Measurements from ENCODE around the gene RAP1GAP2. TPM values are rescaled to one million over a fixed set of nuclear protein-coding genes. Genes with fewer than 3 reads are reported as not detected.

Gene RAP1GAP2
- polyA plus RNA-seq, 1 of the 3 experiments (the other 2 are of a cell fraction): 22.0 TPM

DNA sequence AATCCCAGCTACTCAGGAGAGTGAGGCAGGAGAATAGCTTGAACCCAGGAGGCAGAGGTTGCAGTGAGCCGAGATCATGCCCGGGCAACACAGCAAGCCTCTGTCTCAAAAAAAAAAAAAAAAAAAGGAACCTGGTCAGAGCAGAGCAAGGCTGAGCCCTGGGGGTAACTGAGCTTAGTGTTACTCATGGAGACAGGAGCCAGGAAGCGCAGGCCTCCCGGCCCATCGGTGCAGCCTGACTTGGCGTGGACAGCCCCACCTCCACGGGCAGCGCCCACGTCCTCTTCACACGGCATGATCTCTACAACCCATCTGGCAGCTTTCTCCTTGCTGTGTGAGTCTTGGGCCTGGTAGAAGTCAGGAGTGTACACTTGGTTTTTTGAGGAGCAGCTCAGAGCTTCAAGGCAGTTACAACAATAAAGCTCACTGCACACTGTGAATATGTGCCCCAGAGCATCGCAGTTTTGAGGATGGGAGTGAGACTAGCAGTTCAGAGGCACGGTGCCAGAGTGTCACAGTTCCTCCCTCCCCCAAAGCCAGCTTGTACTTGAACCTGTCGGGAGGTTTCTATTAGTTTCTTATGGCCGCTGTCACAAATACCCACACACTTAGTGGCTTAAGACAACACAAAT, 129.9 kb downstream of the RAP1GAP2 start (continued):
- TF ChIP-seq TAF1 (IDR thresholded peaks at IDR 0.05; ENCODE audit: borderline replicate concordance, low read depth, low read length) (peak; percentile 25; the same call in 1 of the 2 replicates), SMC3 (IDR thresholded peaks at IDR 0.05; ENCODE audit: low read depth, low read length) (no peak), TCF12 (IDR thresholded peaks at IDR 0.05) (no peak)
- TF ChIP-seq, protein P1, sequence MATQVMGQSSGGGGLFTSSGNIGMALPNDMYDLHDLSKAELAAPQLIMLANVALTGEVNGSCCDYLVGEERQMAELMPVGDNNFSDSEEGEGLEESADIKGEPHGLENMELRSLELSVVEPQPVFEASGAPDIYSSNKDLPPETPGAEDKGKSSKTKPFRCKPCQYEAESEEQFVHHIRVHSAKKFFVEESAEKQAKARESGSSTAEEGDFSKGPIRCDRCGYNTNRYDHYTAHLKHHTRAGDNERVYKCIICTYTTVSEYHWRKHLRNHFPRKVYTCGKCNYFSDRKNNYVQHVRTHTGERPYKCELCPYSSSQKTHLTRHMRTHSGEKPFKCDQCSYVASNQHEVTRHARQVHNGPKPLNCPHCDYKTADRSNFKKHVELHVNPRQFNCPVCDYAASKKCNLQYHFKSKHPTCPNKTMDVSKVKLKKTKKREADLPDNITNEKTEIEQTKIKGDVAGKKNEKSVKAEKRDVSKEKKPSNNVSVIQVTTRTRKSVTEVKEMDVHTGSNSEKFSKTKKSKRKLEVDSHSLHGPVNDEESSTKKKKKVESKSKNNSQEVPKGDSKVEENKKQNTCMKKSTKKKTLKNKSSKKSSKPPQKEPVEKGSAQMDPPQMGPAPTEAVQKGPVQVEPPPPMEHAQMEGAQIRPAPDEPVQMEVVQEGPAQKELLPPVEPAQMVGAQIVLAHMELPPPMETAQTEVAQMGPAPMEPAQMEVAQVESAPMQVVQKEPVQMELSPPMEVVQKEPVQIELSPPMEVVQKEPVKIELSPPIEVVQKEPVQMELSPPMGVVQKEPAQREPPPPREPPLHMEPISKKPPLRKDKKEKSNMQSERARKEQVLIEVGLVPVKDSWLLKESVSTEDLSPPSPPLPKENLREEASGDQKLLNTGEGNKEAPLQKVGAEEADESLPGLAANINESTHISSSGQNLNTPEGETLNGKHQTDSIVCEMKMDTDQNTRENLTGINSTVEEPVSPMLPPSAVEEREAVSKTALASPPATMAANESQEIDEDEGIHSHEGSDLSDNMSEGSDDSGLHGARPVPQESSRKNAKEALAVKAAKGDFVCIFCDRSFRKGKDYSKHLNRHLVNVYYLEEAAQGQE (IDR thresholded peaks at IDR 0.05; ENCODE audit: low read depth, low read length): no peak
- TF ChIP-seq, protein P2, sequence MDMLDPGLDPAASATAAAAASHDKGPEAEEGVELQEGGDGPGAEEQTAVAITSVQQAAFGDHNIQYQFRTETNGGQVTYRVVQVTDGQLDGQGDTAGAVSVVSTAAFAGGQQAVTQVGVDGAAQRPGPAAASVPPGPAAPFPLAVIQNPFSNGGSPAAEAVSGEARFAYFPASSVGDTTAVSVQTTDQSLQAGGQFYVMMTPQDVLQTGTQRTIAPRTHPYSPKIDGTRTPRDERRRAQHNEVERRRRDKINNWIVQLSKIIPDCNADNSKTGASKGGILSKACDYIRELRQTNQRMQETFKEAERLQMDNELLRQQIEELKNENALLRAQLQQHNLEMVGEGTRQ (IDR thresholded peaks at IDR 0.05; ENCODE audit: borderline replicate concordance, low read depth, low read length): no peak

DNA sequence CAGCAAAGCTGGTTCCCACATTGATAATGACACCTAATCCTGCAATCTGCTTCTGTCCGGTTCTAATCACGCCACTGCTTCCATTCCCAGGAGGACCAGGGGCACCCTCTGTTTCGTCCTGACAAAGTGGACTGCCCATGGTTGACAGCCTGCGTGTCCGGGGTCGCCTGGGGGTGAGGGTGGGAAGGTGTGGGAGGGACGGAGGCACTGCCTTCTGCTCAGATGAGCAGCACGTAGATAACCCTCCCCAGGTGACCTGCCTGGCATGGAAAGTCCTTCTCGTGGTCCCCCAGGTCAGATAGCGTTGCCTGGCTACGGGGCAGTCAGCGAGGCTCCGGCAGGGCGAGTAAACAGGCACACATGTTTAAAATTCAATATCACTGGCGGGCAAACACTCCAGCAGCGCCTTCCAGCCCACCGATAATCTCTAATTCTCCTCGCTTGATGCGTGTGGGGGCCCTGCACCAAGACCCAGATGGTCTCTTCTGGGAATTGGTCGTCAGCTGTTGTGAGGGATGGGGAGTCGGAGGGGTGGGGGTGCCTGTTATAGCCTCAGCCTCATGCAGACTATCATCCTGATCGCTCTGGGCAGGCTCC, 132.2 kb downstream of the RAP1GAP2 start:
- no peak overlapping the region for H3K4me3 ChIP-seq (ENCODE audit: low read depth in 2 of 2, low read length in 1 of 2)
- H3K27ac ChIP-seq (ENCODE audit: low read depth in 2 of 2, low read length in 1 of 2): peak overlapping the region in 1 of 2 experiments; percentile 94; a peak in 2 of 4 replicates
- TF ChIP-seq MEF2A (IDR thresholded peaks at IDR 0.05; ENCODE audit: borderline replicate concordance, low read depth) (no peak), RAD21 (IDR thresholded peaks at IDR 0.05; ENCODE audit: low read length) (peak; percentile 28), FOXJ3 (CRISPR knock-in tag; IDR thresholded peaks at IDR 0.05) (peak; percentile 97), GATA2 (CRISPR knock-in tag; IDR thresholded peaks at IDR 0.05) (peak; percentile 92), TAF1 (IDR thresholded peaks at IDR 0.05; ENCODE audit: borderline replicate concordance, low read depth, low read length) (no peak), RXRA (IDR thresholded peaks at IDR 0.05; ENCODE audit: borderline replicate concordance, low read depth) (no peak), CTCF (IDR thresholded peaks at IDR 0.05) (no peak), YY1 (IDR thresholded peaks at IDR 0.05; ENCODE audit: low read depth) (no peak), EZH2phosphoT487 (IDR thresholded peaks at IDR 0.05; ENCODE audit: borderline replicate concordance, low read depth) (no peak), TEAD4 (IDR thresholded peaks at IDR 0.05; ENCODE audit: borderline replicate concordance, insufficient read depth) (no peak), MXI1 (IDR thresholded peaks at IDR 0.05; ENCODE audit: low read depth, low read length) (peak; percentile 83; the same call in 1 of the 2 replicates), EP300 (IDR thresholded peaks at IDR 0.05; ENCODE audit: borderline replicate concordance in 1 of 2, low read depth in 1 of 2, low read length in 1 of 2) (peak in 1 of 2 experiments; percentile 81; a peak in 1 of 4 replicates), ELF1 (IDR thresholded peaks at IDR 0.05) (no peak), CHD2 (IDR thresholded peaks at IDR 0.05; ENCODE audit: low read length, partially characterized antibody) (no peak), FOSL2 (IDR thresholded peaks at IDR 0.05; ENCODE audit: borderline replicate concordance, low read depth) (no peak)
- TF ChIP-seq, protein P2 (IDR thresholded peaks at IDR 0.05; ENCODE audit: borderline replicate concordance, low read depth, low read length): no peak
- no peaks in the 10 kb centered on the region for H3K36me3 ChIP-seq (replicated peaks in 1 of 2; ENCODE audit: control insufficient read depth in 1 of 2, insufficient read depth in 2 of 2, low read length in 1 of 2)
- no peak overlapping the region for H3K4me2 ChIP-seq
- WGBS (ENCODE audit: low lambda C conversion rate): 96% methylated on average over 12 of the region's 22 CpGs
- DNase-seq: peak; percentile 73
- peaks cover 7% of the 10 kb centered on the region; the same call in 1 of the 2 replicates for H3K79me2 ChIP-seq (ENCODE audit: insufficient read depth)
- no peak overlapping the region for H2AFZ ChIP-seq (ENCODE audit: low read depth)
- H3K9me2 ChIP-seq: no peaks in the 10 kb centered on the region
- POLR2A ChIA-PET: interaction anchor here (0.8 to 1.9 kb wide), 4 partner anchors 22 to 79 kb away, joined by 3 to 10 read pairs (median 4); no protein-coding TSS in a partner anchor
- no peaks in the 10 kb centered on the region for H4K20me1 ChIP-seq (ENCODE audit: insufficient read depth)
- peaks cover 4% of the 10 kb centered on the region for H3F3A ChIP-seq (replicated peaks; ENCODE audit: insufficient read depth)
- peaks cover 17 to 73% of the 10 kb centered on the region in 2 experiments; a peak in 3 of 4 replicates for H3K4me1 ChIP-seq (ENCODE audit: control insufficient read depth in 1 of 2, insufficient read depth in 2 of 2, low read depth in 1 of 2, low read length in 1 of 2)
- no peaks in the 10 kb centered on the region for H3K9me3 ChIP-seq
- CTCF ChIA-PET: interaction anchor here (0.9 to 11.8 kb wide), 8 partner anchors 19 to 102 kb away, joined by 3 to 177 read pairs (median 6); no protein-coding TSS in a partner anchor
- H3K27me3 ChIP-seq (ENCODE audit: insufficient read depth): no peaks in the 10 kb centered on the region
- H3K9ac ChIP-seq: no peak overlapping the region

Measured in SK-N-SH (cell line).